Mesothelial cell of epicardium (in vitro differentiated cells): Measurements from ENCODE around the gene EVC. TPM values are rescaled to one million over a fixed set of nuclear protein-coding genes. Genes with fewer than 3 reads are reported as not detected.

ENCODE experiments used
- DNase-seq, 2 experiments: peaks; one replicate each; pipeline ENCODE4 v3.0.0; 2021; ENCODE audit warnings: low spot score in 2 of 2; ENCODE audit not compliant: unreplicated experiment in 2 of 2
- H3K27ac Mint-ChIP-seq: 2 replicates; pipeline ENCODE4 v1.8.0; 2021; ENCODE audit warnings: mixed read lengths
- H3K27me3 Mint-ChIP-seq: 2 replicates; pipeline ENCODE4 v1.8.0; 2021; ENCODE audit warnings: low read depth, mixed read lengths
- H3K36me3 Mint-ChIP-seq: 2 replicates; pipeline ENCODE4 v1.8.0; 2021; ENCODE audit warnings: mixed read lengths
- H3K4me1 Mint-ChIP-seq: 2 replicates; pipeline ENCODE4 v1.8.0; 2021; ENCODE audit warnings: mixed read lengths
- H3K4me3 Mint-ChIP-seq: 2 replicates; pipeline ENCODE4 v1.8.0; 2021; ENCODE audit warnings: mild to moderate bottlenecking, moderate library complexity, mixed read lengths
- H3K9me3 Mint-ChIP-seq: 2 replicates; pipeline ENCODE4 v1.8.0; 2021; ENCODE audit warnings: mixed read lengths
- CTCF ChIP-seq: fragments of 200-600 bp; sonication (generic); IDR thresholded peaks from one replicate; pipeline ENCODE4 v1.5.0; 2021; ENCODE audit warnings: antibody characterized with exemption; ENCODE audit not compliant: unreplicated experiment
- total RNA-seq: library from RNA; stranded (reverse); gene quantifications from 3 replicates; pipeline ENCODE4 v1.2.1, GENCODE V29; 2021

The EVC gene
- total RNA-seq, 1 donor from 2014 or later: 51.4 TPM

GRCh38 chr4:5755161-5755560 is 44.2 kb downstream of the EVC start:
- TF ChIP-seq CTCF: no peak
- no peaks in the 10 kb centered on the region for H3K4me1 Mint-ChIP-seq
- no peak overlapping the region for H3K27ac Mint-ChIP-seq
- H3K27me3 Mint-ChIP-seq: no peaks in the 10 kb centered on the region
- H3K4me3 Mint-ChIP-seq: no peak overlapping the region
- no peaks in the 10 kb centered on the region for H3K9me3 Mint-ChIP-seq
- H3K36me3 Mint-ChIP-seq: peaks cover 33% of the 10 kb centered on the region
- peak in 1 of 2 experiments; percentile 19 for DNase-seq

GRCh38 chr4:5755679-5756078 is 44.7 kb downstream of the EVC start:
- no peak for TF ChIP-seq CTCF
- H3K4me1 Mint-ChIP-seq: no peaks in the 10 kb centered on the region
- peaks cover 35% of the 10 kb centered on the region for H3K36me3 Mint-ChIP-seq

GRCh38 chr4:5756271-5756670 is 45.3 kb downstream of the EVC start:
- peaks cover 35% of the 10 kb centered on the region for H3K36me3 Mint-ChIP-seq
- TF ChIP-seq CTCF: no peak
- H3K4me3 Mint-ChIP-seq: no peak overlapping the region
- DNase-seq: no peak
- no peaks in the 10 kb centered on the region for H3K4me1 Mint-ChIP-seq
- no peak overlapping the region for H3K27ac Mint-ChIP-seq
- H3K9me3 Mint-ChIP-seq: no peaks in the 10 kb centered on the region
- no peaks in the 10 kb centered on the region for H3K27me3 Mint-ChIP-seq

More at GRCh38 chr4:5755679-5756078, 44.7 kb downstream of the EVC start:
- Mint-ChIP-seq H3K27ac (no peak overlapping the region), H3K9me3 (no peaks in the 10 kb centered on the region), H3K4me3 (no peak overlapping the region), H3K27me3 (no peaks in the 10 kb centered on the region)
- peak in 1 of 2 experiments; percentile 32 for DNase-seq

GRCh38 chr4:5757091-5757490 is 46.1 kb downstream of the EVC start:
- H3K4me1 Mint-ChIP-seq: no peaks in the 10 kb centered on the region
- peak in 1 of 2 experiments; percentile 25 for DNase-seq
- peaks cover 37% of the 10 kb centered on the region for H3K36me3 Mint-ChIP-seq
- no peak overlapping the region for H3K27ac Mint-ChIP-seq
- H3K9me3 Mint-ChIP-seq: no peaks in the 10 kb centered on the region
- no peak overlapping the region for H3K4me3 Mint-ChIP-seq
- no peaks in the 10 kb centered on the region for H3K27me3 Mint-ChIP-seq
- TF ChIP-seq CTCF: no peak

GRCh38 chr4:5757536-5757935 is 46.5 kb downstream of the EVC start:
- H3K27me3 Mint-ChIP-seq: no peaks in the 10 kb centered on the region
- H3K4me1 Mint-ChIP-seq: no peaks in the 10 kb centered on the region
- H3K4me3 Mint-ChIP-seq: no peak overlapping the region
- DNase-seq: no peak
- peaks cover 37% of the 10 kb centered on the region for H3K36me3 Mint-ChIP-seq
- no peak for TF ChIP-seq CTCF
- no peaks in the 10 kb centered on the region for H3K9me3 Mint-ChIP-seq
- no peak overlapping the region for H3K27ac Mint-ChIP-seq

GRCh38 chr4:5757954-5758353 is 47.0 kb downstream of the EVC start:
- Mint-ChIP-seq H3K4me1 (no peaks in the 10 kb centered on the region), H3K36me3 (peaks cover 37% of the 10 kb centered on the region), H3K9me3 (no peaks in the 10 kb centered on the region), H3K27ac (no peak overlapping the region), H3K27me3 (no peaks in the 10 kb centered on the region), H3K4me3 (no peak overlapping the region)
- TF ChIP-seq CTCF: no peak
- DNase-seq: peak in 1 of 2 experiments; percentile 0
